OCI-LY7 (cell line): ENCODE results near the gene MRPS6. TPM values are rescaled to one million over a fixed set of nuclear protein-coding genes. Genes with fewer than 3 reads are reported as not detected.
A peak's percentile ranks its signal among the peaks of the same experiment; 100 is the strongest.

ENCODE experiments used
- BruUV-seq: library from RNA; stranded (reverse); fragments of 400-500 nt; replicated peaks from 2 replicates; lab custom pipeline; 2021; lab: Mats Ljungman, UMichigan
- CTCF ChIA-PET: fragments of 300-600 bp; sonication (Branson Sonifier 250); formaldehyde crosslinking; loops from one replicate; lab custom pipeline; 2022; ENCODE audit warnings: antibody characterized with exemption; ENCODE audit not compliant: unreplicated experiment; lab: Charles Lee
- POLR2A ChIA-PET: fragments of 300-600 bp; sonication (Branson Sonifier 250); formaldehyde crosslinking; loops from one replicate; lab custom pipeline; 2022; ENCODE audit warnings: antibody characterized with exemption; lab: Charles Lee
- DNase-seq: peaks from one replicate; pipeline ENCODE4 v3.0.0-alpha.2; 2015; ENCODE audit warnings: low spot score
- H2AFZ ChIP-seq: fragments of 200-600 bp; sonication (generic), shearing (Covaris generic); 2 replicates; pipeline ENCODE4 v1.6.1; 2014; ENCODE audit warnings: mild to moderate bottlenecking, antibody characterized with exemption, low read length, moderate library complexity
- H3K27ac ChIP-seq: fragments of 200-600 bp; sonication (generic); 2 replicates; pipeline ENCODE4 v1.5.1; 2014; ENCODE audit warnings: mixed run types, low read depth, mild to moderate bottlenecking, moderate library complexity, low read length, inconsistent platforms; ENCODE audit not compliant: poor library complexity, severe bottlenecking
- H3K36me3 ChIP-seq: fragments of 200-600 bp; sonication (generic); 2 replicates; pipeline ENCODE4 v1.6.1; 2014; ENCODE audit warnings: mild to moderate bottlenecking, antibody characterized with exemption, low read length, moderate library complexity, mixed read lengths; ENCODE audit not compliant: insufficient read depth
- H3K4me1 ChIP-seq: fragments of 200-600 bp; sonication (generic); 2 replicates; pipeline ENCODE4 v1.5.1; 2014; ENCODE audit warnings: mild to moderate bottlenecking, low read length; ENCODE audit not compliant: insufficient read depth, poor library complexity, severe bottlenecking
- H3K4me2 ChIP-seq: fragments of 200-600 bp; sonication (generic); 2 replicates; pipeline ENCODE4 v1.6.1; 2014; ENCODE audit warnings: mild to moderate bottlenecking, low read length
- H3K4me3 ChIP-seq: fragments of 200-600 bp; sonication (generic); 2 replicates; pipeline ENCODE4 v1.5.1; 2014; ENCODE audit warnings: mild to moderate bottlenecking, low read depth, low read length; ENCODE audit not compliant: poor library complexity, severe bottlenecking
- H3K79me2 ChIP-seq: fragments of 200-600 bp; sonication (generic); 2 replicates; pipeline ENCODE4 v1.6.1; 2016; ENCODE audit warnings: low read depth, mild to moderate bottlenecking, low read length, moderate library complexity, mixed read lengths; ENCODE audit not compliant: insufficient read depth
- H3K9me2 ChIP-seq: fragments of 200-600 bp; sonication (generic); 2 replicates; pipeline ENCODE4 v1.6.1; 2016; ENCODE audit warnings: mild to moderate bottlenecking, low read length, mixed read lengths; ENCODE audit not compliant: insufficient read depth
- H3K9me3 ChIP-seq: fragments of 200-600 bp; sonication (generic); 2 replicates; pipeline ENCODE4 v1.6.1; 2014; ENCODE audit warnings: mild to moderate bottlenecking, mixed run types, low read length, mixed read lengths
- H4K20me1 ChIP-seq: fragments of 200-600 bp; sonication (generic); 2 replicates; pipeline ENCODE4 v1.6.1; 2014; ENCODE audit warnings: mild to moderate bottlenecking, antibody characterized with exemption, low read length, moderate library complexity, mixed read lengths; ENCODE audit not compliant: insufficient read depth
- EZH2phosphoT487 ChIP-seq: fragments of 200-600 bp; sonication (generic); IDR thresholded peaks from 2 replicates; pipeline ENCODE4 v1.6.1; 2018; ENCODE audit warnings: low read depth, borderline replicate concordance, mild to moderate bottlenecking, mixed run types, antibody characterized with exemption, low read length, moderate library complexity, mixed read lengths
- intact Hi-C: fragments of 100-400 bp; cut with micrococcal nuclease; formaldehyde crosslinking; loops from one replicate; pipeline ENCODE4 v1.10.0; 2022; ENCODE audit not compliant: unreplicated experiment
- total RNA-seq, 2 experiments: library from RNA; depleted of rRNA in 1 of 2; stranded (reverse); fragments of >200 nt in 1 of 2; shearing (Covaris generic) in 1 of 2; gene quantifications; 2 replicates each; pipeline ENCODE4 v1.2.3, GENCODE V29; 2014 to 2022
- TF ChIP-seq, protein P1 (sequence below): fragments of 200-600 bp; sonication (generic); conservative IDR thresholded peaks from 2 replicates; pipeline ENCODE4 v1.5.1; 2014; ENCODE audit warnings: mild to moderate bottlenecking, antibody characterized with exemption, low read length, moderate library complexity, mixed read lengths

MRPS6 gene
- total RNA-seq, 2 experiments from 2014 or later, result 20.9 to 56.1 TPM

DNA sequence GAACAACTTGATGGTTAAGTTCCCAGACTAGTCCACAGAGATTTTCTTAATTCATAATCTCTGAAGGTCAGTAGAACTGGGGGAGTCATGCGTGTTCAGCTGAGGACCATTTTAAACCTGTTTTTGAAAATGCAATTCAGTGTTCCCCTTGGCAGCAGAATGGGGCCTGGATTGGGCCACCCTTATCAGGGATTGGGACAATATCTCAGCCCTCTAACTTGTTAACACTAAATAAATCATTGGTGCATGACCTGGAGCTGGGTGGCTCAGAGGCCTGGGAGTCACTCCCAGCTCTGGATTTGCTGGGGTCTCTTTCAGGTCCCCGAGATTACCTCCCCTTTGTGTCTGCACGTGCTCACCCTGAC lies 55.3 kb downstream of the MRPS6 start:
- peaks cover 63% of the 10 kb centered on the region for H3K36me3 ChIP-seq
- no peak for TF ChIP-seq EZH2phosphoT487
- TF ChIP-seq, protein P1, sequence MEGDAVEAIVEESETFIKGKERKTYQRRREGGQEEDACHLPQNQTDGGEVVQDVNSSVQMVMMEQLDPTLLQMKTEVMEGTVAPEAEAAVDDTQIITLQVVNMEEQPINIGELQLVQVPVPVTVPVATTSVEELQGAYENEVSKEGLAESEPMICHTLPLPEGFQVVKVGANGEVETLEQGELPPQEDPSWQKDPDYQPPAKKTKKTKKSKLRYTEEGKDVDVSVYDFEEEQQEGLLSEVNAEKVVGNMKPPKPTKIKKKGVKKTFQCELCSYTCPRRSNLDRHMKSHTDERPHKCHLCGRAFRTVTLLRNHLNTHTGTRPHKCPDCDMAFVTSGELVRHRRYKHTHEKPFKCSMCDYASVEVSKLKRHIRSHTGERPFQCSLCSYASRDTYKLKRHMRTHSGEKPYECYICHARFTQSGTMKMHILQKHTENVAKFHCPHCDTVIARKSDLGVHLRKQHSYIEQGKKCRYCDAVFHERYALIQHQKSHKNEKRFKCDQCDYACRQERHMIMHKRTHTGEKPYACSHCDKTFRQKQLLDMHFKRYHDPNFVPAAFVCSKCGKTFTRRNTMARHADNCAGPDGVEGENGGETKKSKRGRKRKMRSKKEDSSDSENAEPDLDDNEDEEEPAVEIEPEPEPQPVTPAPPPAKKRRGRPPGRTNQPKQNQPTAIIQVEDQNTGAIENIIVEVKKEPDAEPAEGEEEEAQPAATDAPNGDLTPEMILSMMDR, result no peak
- no peaks in the 10 kb centered on the region for H3K9me2 ChIP-seq
- H3K27ac ChIP-seq, result no peak overlapping the region
- DNase-seq, result no peak
- H3K9me3 ChIP-seq, result no peaks in the 10 kb centered on the region
- H2AFZ ChIP-seq, result no peak overlapping the region
- H3K4me3 ChIP-seq, result no peak overlapping the region
- peaks cover 20% of the 10 kb centered on the region for H3K4me1 ChIP-seq
- no peak overlapping the region for H3K4me2 ChIP-seq
- ChIA-PET POLR2A (no interaction called here), CTCF (no interaction called here)
- no peaks in the 10 kb centered on the region; the same call in 1 of the 2 replicates for H3K79me2 ChIP-seq
- intact Hi-C loops, result no loop called here
- BruUV-seq, result no TSS peak
- H4K20me1 ChIP-seq, result no peaks in the 10 kb centered on the region

DNA sequence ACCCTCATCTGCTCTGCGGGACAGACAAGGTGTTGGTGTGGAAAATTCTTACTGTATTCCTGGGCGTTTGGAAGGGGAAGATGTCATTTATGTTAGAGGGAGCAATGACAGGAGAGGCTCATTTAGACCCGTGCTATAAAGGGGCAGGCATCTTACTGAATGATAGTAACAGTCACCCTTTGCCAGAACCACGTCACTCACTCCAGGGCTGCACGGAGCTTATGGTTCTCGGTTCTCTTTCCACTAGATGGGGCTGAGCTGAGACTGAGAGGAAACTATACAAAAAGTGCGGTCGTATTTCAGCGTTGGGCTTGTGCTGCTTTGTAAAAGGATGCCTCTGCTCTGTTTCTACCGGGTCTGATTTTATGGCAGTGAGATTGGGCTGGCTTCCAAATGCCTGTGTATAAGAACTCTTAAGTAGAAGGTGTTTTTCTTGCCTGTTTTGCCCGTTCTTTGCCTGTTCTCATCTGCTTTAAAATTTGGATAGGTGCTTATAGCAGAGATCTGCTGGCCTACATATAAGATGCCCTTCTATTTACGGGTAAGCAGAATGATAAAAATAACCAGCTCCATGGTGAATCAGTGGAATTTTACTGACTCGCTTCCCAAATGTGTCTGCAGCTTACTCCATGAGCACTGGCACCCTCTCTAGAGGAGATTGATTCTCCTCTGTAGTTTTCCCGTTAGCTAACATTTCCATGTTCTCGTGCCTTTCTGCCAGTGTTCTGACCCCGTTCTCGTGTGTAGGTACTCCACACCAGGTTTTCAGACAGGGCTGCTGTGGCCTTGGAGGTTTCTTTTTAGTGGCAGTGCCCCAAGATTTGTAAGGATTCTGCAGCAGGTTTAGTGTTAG lies 55.9 kb downstream of the MRPS6 start:
- no peak overlapping the region for H2AFZ ChIP-seq
- POLR2A ChIA-PET, result interaction anchor here (0.6 kb wide), 1 partner anchor 166 kb away, joined by 3 read pairs; no protein-coding TSS in a partner anchor
- BruUV-seq, result no TSS peak
- H4K20me1 ChIP-seq, result no peaks in the 10 kb centered on the region
- H3K9me2 ChIP-seq, result no peaks in the 10 kb centered on the region
- intact Hi-C loops, result no loop called here
- TF ChIP-seq, protein P1, result peak; percentile 36; the same call in 1 of the 2 replicates
- TF ChIP-seq EZH2phosphoT487, result no peak
- H3K9me3 ChIP-seq, result no peaks in the 10 kb centered on the region
- no peaks in the 10 kb centered on the region; the same call in 1 of the 2 replicates for H3K79me2 ChIP-seq
- DNase-seq, result no peak
- H3K4me1 ChIP-seq, result peaks cover 20% of the 10 kb centered on the region
- H3K36me3 ChIP-seq, result peaks cover 68% of the 10 kb centered on the region
- CTCF ChIA-PET, result no interaction called here
- H3K4me3 ChIP-seq, result no peak overlapping the region
- peak overlapping the region; percentile 50 for H3K4me2 ChIP-seq
- H3K27ac ChIP-seq, result no peak overlapping the region
